A673 (cell line): ENCODE measurements around the gene NUCKS1. TPM values are rescaled to one million over a fixed set of nuclear protein-coding genes. Genes with fewer than 3 reads are reported as not detected.

Experiments
- BruUV-seq: library from RNA; stranded (reverse); fragments of 400-500 nt; replicated peaks from 2 replicates; lab custom pipeline; 2021; lab: Mats Ljungman, UMichigan
- CTCF ChIA-PET: fragments of 300-600 bp; sonication (Branson Sonifier 250); formaldehyde crosslinking; loops from one replicate; lab custom pipeline; 2022; ENCODE audit warnings: antibody characterized with exemption; lab: Charles Lee
- POLR2A ChIA-PET: fragments of 300-600 bp; sonication (Branson Sonifier 250); formaldehyde crosslinking; loops from one replicate; lab custom pipeline; 2022; ENCODE audit warnings: antibody characterized with exemption; ENCODE audit not compliant: low non-redundant PET; lab: Charles Lee
- DNase-seq: peaks from one replicate; pipeline ENCODE4 v3.0.0-alpha.2; 2015; ENCODE audit warnings: low spot score
- H3K27ac ChIP-seq: fragments of 200-600 bp; sonication (generic); 2 replicates; pipeline ENCODE4 v1.5.1; 2016; ENCODE audit warnings: mixed run types, low read depth, mild to moderate bottlenecking, mixed read lengths, antibody characterized with exemption, low read length; ENCODE audit not compliant: poor library complexity, severe bottlenecking
- H3K27me3 ChIP-seq: fragments of 200-600 bp; sonication (generic); replicated peaks from 2 replicates; pipeline ENCODE4 v1.6.1; 2017; ENCODE audit warnings: mixed run types, low read depth, mild to moderate bottlenecking, mixed read lengths, antibody characterized with exemption, low read length; ENCODE audit not compliant: insufficient read depth, poor library complexity
- H3K36me3 ChIP-seq: fragments of 200-600 bp; sonication (generic); 2 replicates; pipeline ENCODE4 v1.6.1; 2016; ENCODE audit warnings: mixed run types, mild to moderate bottlenecking, mixed read lengths, antibody characterized with exemption, low read length; ENCODE audit not compliant: insufficient read depth, poor library complexity, severe bottlenecking
- H3K4me1 ChIP-seq: fragments of 200-600 bp; sonication (generic); 2 replicates; pipeline ENCODE4 v1.6.1; 2017; ENCODE audit warnings: mixed run types, mild to moderate bottlenecking, mixed read lengths, antibody characterized with exemption, low read length; ENCODE audit not compliant: insufficient read depth, poor library complexity, severe bottlenecking
- H3K4me3 ChIP-seq: fragments of 200-600 bp; sonication (generic); 2 replicates; pipeline ENCODE4 v1.5.1; 2016; ENCODE audit warnings: low read depth, mixed run types, mild to moderate bottlenecking, mixed read lengths, low read length; ENCODE audit not compliant: poor library complexity, severe bottlenecking
- H3K9me3 ChIP-seq: fragments of 200-600 bp; sonication (generic); 2 replicates; pipeline ENCODE4 v1.6.1; 2016; ENCODE audit warnings: mixed run types, low read depth, mild to moderate bottlenecking, mixed read lengths, antibody characterized with exemption, low read length; ENCODE audit not compliant: poor library complexity, severe bottlenecking
- EZH2 ChIP-seq: fragments of 200-600 bp; sonication (generic); IDR thresholded peaks from 2 replicates; pipeline ENCODE4 v1.6.1; 2017; ENCODE audit warnings: borderline replicate concordance, low read depth, mild to moderate bottlenecking, mixed read lengths, antibody characterized with exemption, low read length; ENCODE audit not compliant: poor library complexity, severe bottlenecking
- intact Hi-C: fragments of 100-400 bp; cut with micrococcal nuclease; formaldehyde crosslinking; loops from one replicate; pipeline ENCODE4 v1.10.0; 2022; ENCODE audit not compliant: unreplicated experiment
- total RNA-seq: library from RNA; stranded (reverse); gene quantifications from 2 replicates; pipeline ENCODE4 v1.2.3, GENCODE V29; 2021
- TF ChIP-seq, protein P1 (sequence below): fragments of 300-800, 200-600 bp; sonication (generic); conservative IDR thresholded peaks from 2 replicates; pipeline ENCODE4 v1.5.1; 2017; ENCODE audit warnings: low read depth, mild to moderate bottlenecking, antibody characterized with exemption, low read length, moderate library complexity, mixed read lengths

NUCKS1 gene
- total RNA-seq, 1 experiment from 2014 or later = 437 TPM

DNA sequence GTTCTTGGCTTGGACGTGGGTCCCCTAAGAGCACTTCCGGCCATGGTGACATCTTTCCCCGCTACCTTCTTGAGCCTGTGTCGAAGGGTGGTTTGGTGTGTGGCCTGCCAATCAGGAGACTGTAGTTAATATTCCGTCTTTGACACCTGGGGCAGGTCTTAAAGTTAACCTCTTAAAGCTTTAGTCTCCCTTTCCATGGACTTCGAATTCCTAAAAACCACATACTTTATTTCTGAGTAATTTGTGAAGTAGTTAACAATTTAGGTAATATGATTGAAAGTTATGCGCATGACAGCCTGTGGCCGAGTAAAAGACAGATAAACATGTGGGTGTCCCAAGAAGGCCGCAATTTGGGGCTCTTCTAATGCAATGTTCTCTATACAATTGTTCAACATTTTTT, 35.5 kb upstream of the NUCKS1 start:
- no peak for DNase-seq
- TF ChIP-seq EZH2 = no peak
- TF ChIP-seq, protein P1, sequence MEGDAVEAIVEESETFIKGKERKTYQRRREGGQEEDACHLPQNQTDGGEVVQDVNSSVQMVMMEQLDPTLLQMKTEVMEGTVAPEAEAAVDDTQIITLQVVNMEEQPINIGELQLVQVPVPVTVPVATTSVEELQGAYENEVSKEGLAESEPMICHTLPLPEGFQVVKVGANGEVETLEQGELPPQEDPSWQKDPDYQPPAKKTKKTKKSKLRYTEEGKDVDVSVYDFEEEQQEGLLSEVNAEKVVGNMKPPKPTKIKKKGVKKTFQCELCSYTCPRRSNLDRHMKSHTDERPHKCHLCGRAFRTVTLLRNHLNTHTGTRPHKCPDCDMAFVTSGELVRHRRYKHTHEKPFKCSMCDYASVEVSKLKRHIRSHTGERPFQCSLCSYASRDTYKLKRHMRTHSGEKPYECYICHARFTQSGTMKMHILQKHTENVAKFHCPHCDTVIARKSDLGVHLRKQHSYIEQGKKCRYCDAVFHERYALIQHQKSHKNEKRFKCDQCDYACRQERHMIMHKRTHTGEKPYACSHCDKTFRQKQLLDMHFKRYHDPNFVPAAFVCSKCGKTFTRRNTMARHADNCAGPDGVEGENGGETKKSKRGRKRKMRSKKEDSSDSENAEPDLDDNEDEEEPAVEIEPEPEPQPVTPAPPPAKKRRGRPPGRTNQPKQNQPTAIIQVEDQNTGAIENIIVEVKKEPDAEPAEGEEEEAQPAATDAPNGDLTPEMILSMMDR = no peak
- Histone ChIP-seq H3K27ac (no peak overlapping the region), H3K36me3 (no peaks in the 10 kb centered on the region), H3K27me3 (no peaks in the 10 kb centered on the region), H3K4me3 (no peak overlapping the region), H3K4me1 (no peaks in the 10 kb centered on the region), H3K9me3 (no peaks in the 10 kb centered on the region)
- intact Hi-C loops = no loop called here
- ChIA-PET CTCF (no interaction called here), POLR2A (no interaction called here)
- no TSS peak for BruUV-seq

- DNase-seq = no peak
- POLR2A ChIA-PET = no interaction called here
These were observed 33.9 kb upstream of the NUCKS1 start for GRCh38 chr1:205783904-205784303.

GRCh38 chr1:205783433-205783795, 33.4 kb upstream of the NUCKS1 start:
- BruUV-seq = no TSS peak
- intact Hi-C loops = no loop called here
- H3K36me3 ChIP-seq = no peaks in the 10 kb centered on the region
- H3K4me3 ChIP-seq = no peak overlapping the region
- POLR2A ChIA-PET = no interaction called here
- H3K27me3 ChIP-seq = no peaks in the 10 kb centered on the region
- no peak overlapping the region for H3K27ac ChIP-seq
- CTCF ChIA-PET = no interaction called here
- no peak for TF ChIP-seq EZH2
- TF ChIP-seq, protein P1 = no peak
- no peak for DNase-seq
- H3K4me1 ChIP-seq = no peaks in the 10 kb centered on the region
- no peaks in the 10 kb centered on the region for H3K9me3 ChIP-seq

More at GRCh38 chr1:205783904-205784303, 33.9 kb upstream of the NUCKS1 start:
- no TSS peak for BruUV-seq
- Histone ChIP-seq H3K4me1 (no peaks in the 10 kb centered on the region), H3K9me3 (no peaks in the 10 kb centered on the region), H3K36me3 (no peaks in the 10 kb centered on the region), H3K27me3 (no peaks in the 10 kb centered on the region), H3K27ac (no peak overlapping the region), H3K4me3 (no peak overlapping the region)
- TF ChIP-seq EZH2 = no peak
- TF ChIP-seq, protein P1 = no peak
- intact Hi-C loops = no loop called here
- CTCF ChIA-PET = no interaction called here
